Bronchial epithelial cell (primary cell): ENCODE data around the gene APOL4. TPM values are rescaled to one million over a fixed set of nuclear protein-coding genes. Genes with fewer than 3 reads are reported as not detected.
"Not testable (repeated sequence)": the region's sequence is repeated elsewhere in the genome, so short reads cannot be mapped to it uniquely, and the experiment has no call there.

ENCODE experiments used
- DNase-seq: peaks from one replicate; pipeline ENCODE4 v3.0.0-alpha.2; 2010; ENCODE audit warnings: low read depth
- FAIRE-seq: peaks from 2 replicates; lab custom pipeline; 2011; peaks lifted over from hg19 to GRCh38; lab: Jason Lieb, UNC
- H3K27me3 ChIP-seq: 2 replicates; pipeline ENCODE4 v1.5.1; 2011; ENCODE audit warnings: low read length; ENCODE audit not compliant: control insufficient read depth, insufficient read depth
- H3K36me3 ChIP-seq: 2 replicates; pipeline ENCODE4 v1.5.1; 2011; ENCODE audit warnings: low read length; ENCODE audit not compliant: control insufficient read depth, insufficient read depth
- H3K4me3 ChIP-seq: 2 replicates; pipeline ENCODE4 v1.5.1; 2011; ENCODE audit warnings: mild to moderate bottlenecking, low read depth, low read length, control low read depth
- total RNA-seq: library from RNA; depleted of rRNA; stranded (reverse); fragments of >200 nt; gene quantifications from 2 replicates; pipeline ENCODE4 v1.2.1, GENCODE V29; 2014
- TF ChIP-seq, protein P1 (sequence below): IDR thresholded peaks from 2 replicates; pipeline ENCODE4 v1.5.1; 2011; ENCODE audit warnings: mild to moderate bottlenecking, moderate library complexity, low read length, control low read depth, inconsistent platforms; ENCODE audit not compliant: insufficient read depth, severe bottlenecking

APOL4 gene
- total RNA-seq, 1 donor from 2014 or later: under 0.01 TPM

DNA sequence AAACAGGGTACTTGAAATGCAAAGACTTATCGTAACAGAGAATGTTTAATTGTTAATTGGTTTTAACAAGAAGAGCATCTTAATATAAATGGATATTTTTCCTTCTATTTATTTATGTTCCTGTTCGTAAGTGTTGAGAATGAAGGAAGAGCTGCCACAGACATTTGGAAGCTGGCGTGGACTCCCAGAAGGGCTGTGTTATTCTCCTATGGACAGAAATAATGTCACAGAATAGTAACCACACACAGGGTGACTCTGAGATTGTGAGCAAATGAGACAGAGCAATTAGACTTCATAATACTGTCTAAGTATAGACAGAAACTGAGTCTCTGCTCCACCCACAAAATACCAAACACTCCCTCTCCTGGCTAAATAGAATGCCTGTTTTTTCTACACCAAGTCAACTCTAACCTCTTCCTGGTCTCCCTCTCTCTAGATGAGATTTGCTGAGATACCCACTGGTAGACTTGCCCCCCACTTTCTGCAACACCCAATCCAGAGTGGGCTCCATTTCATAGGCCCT lies 47.1 kb downstream of the APOL4 start:
- H3K27me3 ChIP-seq: no peaks in the 10 kb centered on the region
- H3K4me3 ChIP-seq: no peak overlapping the region
- DNase-seq: no peak
- H3K36me3 ChIP-seq: no peaks in the 10 kb centered on the region
- no peak for FAIRE-seq
- TF ChIP-seq, protein P1, sequence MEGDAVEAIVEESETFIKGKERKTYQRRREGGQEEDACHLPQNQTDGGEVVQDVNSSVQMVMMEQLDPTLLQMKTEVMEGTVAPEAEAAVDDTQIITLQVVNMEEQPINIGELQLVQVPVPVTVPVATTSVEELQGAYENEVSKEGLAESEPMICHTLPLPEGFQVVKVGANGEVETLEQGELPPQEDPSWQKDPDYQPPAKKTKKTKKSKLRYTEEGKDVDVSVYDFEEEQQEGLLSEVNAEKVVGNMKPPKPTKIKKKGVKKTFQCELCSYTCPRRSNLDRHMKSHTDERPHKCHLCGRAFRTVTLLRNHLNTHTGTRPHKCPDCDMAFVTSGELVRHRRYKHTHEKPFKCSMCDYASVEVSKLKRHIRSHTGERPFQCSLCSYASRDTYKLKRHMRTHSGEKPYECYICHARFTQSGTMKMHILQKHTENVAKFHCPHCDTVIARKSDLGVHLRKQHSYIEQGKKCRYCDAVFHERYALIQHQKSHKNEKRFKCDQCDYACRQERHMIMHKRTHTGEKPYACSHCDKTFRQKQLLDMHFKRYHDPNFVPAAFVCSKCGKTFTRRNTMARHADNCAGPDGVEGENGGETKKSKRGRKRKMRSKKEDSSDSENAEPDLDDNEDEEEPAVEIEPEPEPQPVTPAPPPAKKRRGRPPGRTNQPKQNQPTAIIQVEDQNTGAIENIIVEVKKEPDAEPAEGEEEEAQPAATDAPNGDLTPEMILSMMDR: peak; percentile 13

DNA sequence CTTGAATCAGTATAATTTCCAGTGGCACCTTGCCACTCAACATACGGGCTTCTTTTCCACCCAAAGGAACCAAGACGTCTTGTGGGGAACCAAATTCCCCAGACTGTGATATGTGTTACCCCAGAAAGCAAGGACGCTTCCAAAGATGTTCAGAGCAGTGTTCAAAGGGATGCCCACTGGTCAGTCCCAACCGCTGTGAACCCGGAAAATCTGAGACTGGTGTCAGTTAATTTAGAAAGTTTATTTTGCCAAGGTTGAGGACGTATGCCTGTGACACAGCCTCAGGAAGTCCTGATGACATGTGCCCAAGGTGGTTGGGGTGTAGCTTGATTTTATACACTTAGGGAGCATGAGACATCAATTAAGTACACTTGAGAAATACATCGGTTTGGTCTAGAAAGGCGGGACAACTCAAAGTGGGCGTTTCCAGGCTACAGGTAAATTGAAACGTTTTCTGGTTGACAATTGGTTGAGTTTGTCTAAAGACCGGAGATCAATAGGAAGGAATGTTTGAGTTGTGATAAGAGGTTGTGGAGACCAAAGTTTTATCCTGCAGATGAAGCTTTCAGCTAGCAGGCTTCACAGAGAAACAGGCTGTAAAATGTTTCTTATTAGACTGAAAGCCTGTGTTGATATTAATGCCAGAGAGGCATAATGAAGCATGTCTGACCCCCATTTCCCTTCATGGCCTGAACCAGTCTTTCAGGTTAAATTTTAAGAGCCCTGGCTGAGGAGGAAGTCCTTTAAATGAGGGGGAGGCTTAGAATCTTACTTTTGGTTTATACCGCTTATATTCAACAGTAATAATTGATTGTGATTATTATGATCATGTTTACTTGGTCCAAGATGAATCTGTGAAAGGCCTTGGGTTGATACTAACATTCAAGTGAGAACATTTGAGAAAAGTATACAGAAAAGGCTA lies 47.8 kb downstream of the APOL4 start:
- DNase-seq (no peak), FAIRE-seq (no peak)
- no peaks in the 10 kb centered on the region for H3K36me3 ChIP-seq
- no peaks in the 10 kb centered on the region for H3K27me3 ChIP-seq
- no peak overlapping the region for H3K4me3 ChIP-seq
- TF ChIP-seq, protein P1: no peak

DNA sequence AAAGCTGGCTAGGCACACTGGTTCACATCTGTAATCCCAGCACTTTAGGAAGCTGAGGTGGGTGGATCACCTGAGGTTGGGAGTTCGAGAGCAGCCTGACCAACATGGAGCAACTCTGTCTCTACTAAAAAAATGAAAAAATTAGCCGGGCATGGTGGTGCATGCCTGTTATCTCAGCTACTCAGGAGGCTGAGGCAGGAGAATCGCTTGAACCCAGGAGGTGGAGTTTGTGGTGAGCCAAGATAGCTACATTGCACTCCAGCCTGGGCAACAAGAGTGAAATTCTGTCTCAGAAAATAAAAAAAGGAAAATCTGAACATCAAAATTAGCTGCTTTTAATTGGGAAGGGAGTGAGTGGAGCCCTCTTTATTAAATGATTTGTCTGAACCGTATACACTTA lies 48.8 kb downstream of the APOL4 start:
- FAIRE-seq, H3K27me3 ChIP-seq, DNase-seq, H3K36me3 ChIP-seq, H3K4me3 ChIP-seq: not testable (repeated sequence)

DNA sequence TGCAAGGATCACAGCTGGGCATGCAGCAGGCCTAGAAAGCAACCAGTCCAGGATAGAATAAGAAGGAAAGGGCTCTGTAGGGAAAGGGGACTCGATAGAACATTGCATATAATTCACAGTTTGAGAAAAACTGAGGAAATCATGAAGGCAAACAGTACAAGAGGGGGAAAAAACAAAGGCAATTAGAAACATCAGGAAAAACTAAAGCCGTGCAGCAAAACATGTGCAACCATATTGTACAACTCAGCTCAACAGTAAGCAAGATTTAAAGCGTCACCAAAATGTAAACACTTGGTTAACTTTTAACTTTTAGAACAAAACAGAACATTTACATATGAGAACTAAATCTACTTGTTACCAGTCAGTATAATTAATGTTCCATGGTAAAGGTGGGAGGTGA lies 49.5 kb downstream of the APOL4 start:
- Histone ChIP-seq H3K4me3 (no peak overlapping the region), H3K36me3 (no peaks in the 10 kb centered on the region), H3K27me3 (no peaks in the 10 kb centered on the region)
- DNase-seq (no peak), FAIRE-seq (no peak)
- TF ChIP-seq, protein P1: no peak

DNA sequence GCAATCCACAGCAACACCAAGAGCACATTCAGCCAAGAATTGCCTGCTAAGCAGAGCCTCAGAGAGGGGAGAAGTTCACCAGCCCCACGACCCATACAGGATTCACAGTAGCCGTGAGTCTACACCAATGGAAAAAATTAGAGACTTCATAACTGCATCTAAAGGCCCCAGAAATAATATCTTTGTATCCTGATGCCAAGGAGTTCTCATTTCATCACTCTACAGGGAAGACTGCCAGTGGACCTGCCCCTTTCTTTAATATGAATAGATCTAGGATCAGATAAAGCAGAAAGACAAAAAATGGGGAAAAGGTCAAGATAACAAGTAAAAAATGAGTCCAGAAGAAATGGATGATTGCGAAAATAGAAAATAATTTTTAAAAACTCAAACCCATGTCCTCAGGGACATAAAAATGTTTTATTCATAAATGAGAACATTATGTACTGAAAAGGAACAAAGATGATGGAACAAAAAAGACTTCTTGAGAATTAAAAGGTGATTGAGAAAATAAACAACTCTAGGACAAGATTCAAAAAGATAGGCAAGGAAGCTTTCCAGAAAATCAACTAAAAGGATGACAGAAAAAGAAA lies 50.5 kb downstream of the APOL4 start:
- TF ChIP-seq, protein P1: no peak

DNA sequence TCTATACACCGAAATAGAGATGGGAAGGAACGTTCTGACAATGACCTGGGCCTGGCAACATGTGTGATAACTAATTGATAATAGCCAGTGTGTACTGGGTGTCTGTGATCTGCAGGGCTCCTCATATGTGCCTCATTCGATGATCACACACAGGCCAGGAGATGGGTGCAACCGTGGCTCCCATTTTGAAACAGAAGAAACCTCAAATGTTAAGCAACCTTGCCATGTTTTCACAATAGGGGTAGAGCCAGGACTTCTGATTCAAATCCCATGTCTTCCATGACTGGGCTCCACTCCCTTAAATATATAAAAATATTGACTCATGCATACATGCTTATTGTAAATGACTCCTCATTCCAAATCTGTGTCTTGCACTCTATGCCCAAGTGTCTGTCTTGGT lies 52.2 kb downstream of the APOL4 start:
- DNase-seq: peak; percentile 49
- no peaks in the 10 kb centered on the region for H3K27me3 ChIP-seq
- no peak overlapping the region for H3K4me3 ChIP-seq
- FAIRE-seq: no peak
- H3K36me3 ChIP-seq: no peaks in the 10 kb centered on the region
- TF ChIP-seq, protein P1: no peak

More for the DNA sequence above, 50.5 kb downstream of the APOL4 start:
- Histone ChIP-seq H3K4me3 (no peak overlapping the region), H3K27me3 (no peaks in the 10 kb centered on the region), H3K36me3 (no peaks in the 10 kb centered on the region)
- FAIRE-seq (no peak), DNase-seq (no peak)
